GM12878 (cell line): ENCODE results near the gene GP5. TPM values are rescaled to one million over a fixed set of nuclear protein-coding genes. Genes with fewer than 3 reads are reported as not detected.

Source experiments
- ATAC-seq: fragments of 200-7000 bp; cut with Tn5 transposase; 3 replicates; pipeline ENCODE4 v1.9.1; 2020; ENCODE audit warnings: mild to moderate bottlenecking, moderate library complexity
- BruUV-seq: library from RNA; stranded (reverse); fragments of 400-500 nt; replicated peaks from 2 replicates; lab custom pipeline; 2021; lab: Mats Ljungman, UMichigan
- CTCF ChIA-PET: fragments of 300-600 bp; sonication (Branson Sonifier 250); formaldehyde crosslinking; extraction: SDS; loops from one replicate; lab custom pipeline; 2021; ENCODE audit warnings: inconsistent platforms; lab: Yijun Ruan, JAX
- POLR2A ChIA-PET: fragments of 350-600 bp; formaldehyde crosslinking; extraction: SDS; loops from one replicate; lab custom pipeline; 2021; ENCODE audit warnings: inconsistent platforms; lab: Charles Lee
- RAD21 ChIA-PET: fragments of 300-600 bp; sonication (Branson Sonifier 250); formaldehyde crosslinking; loops from one replicate; lab custom pipeline; 2023; ENCODE audit warnings: antibody characterized with exemption; ENCODE audit not compliant: unreplicated experiment; lab: Charles Lee
- SMC1A ChIA-PET: fragments of 300-600 bp; sonication (Branson Sonifier 250); formaldehyde crosslinking; loops from one replicate; lab custom pipeline; 2023; ENCODE audit not compliant: unreplicated experiment, uncharacterized antibody; lab: Charles Lee
- DNase-seq: peaks from one replicate; pipeline ENCODE4 v3.0.0-alpha.2; 2011; ENCODE audit warnings: low read depth, low spot score
- FAIRE-seq: peaks from 3 replicates; lab custom pipeline; 2011; peaks lifted over from hg19 to GRCh38; lab: Jason Lieb, UNC
- H2AFZ ChIP-seq: 2 replicates; pipeline ENCODE4 v1.6.0; 2011; ENCODE audit warnings: low read depth, low read length, control low read depth; ENCODE audit not compliant: control insufficient read depth
- H3K27ac ChIP-seq: 2 replicates; pipeline ENCODE4 v1.5.1; 2011; ENCODE audit warnings: control low read depth; ENCODE audit not compliant: control insufficient read depth, insufficient read depth
- H3K27me3 ChIP-seq, 2 experiments: replicated peaks in 1 of 2; 2 replicates each; pipeline versions ENCODE4 v1.6.0 to v1.6.1; 2011; ENCODE audit warnings: low read length in 1 of 2; ENCODE audit not compliant: control insufficient read depth in 2 of 2, insufficient read depth in 2 of 2
- H3K36me3 ChIP-seq, 2 experiments: 2 replicates each; pipeline ENCODE4 v1.5.1; 2011; ENCODE audit warnings: low read length in 1 of 2; ENCODE audit not compliant: control insufficient read depth in 2 of 2, insufficient read depth in 2 of 2
- H3K4me1 ChIP-seq: 2 replicates; pipeline ENCODE4 v1.6.1; 2011; ENCODE audit warnings: mild to moderate bottlenecking, low read length, moderate library complexity, mixed read lengths; ENCODE audit not compliant: control insufficient read depth, insufficient read depth
- H3K4me2 ChIP-seq: 2 replicates; pipeline ENCODE4 v1.6.0; 2011; ENCODE audit warnings: control low read depth; ENCODE audit not compliant: control insufficient read depth, insufficient read depth
- H3K4me3 ChIP-seq: fragments of 200-600 bp; sonication (generic); 2 replicates; pipeline ENCODE4 v1.5.1; 2016
- H3K79me2 ChIP-seq: 2 replicates; pipeline ENCODE4 v1.6.0; 2011; ENCODE audit warnings: low read length; ENCODE audit not compliant: control insufficient read depth, insufficient read depth
- H3K9ac ChIP-seq: 2 replicates; pipeline ENCODE4 v1.8.0; 2011; ENCODE audit warnings: low read length, control low read depth, mixed read lengths; ENCODE audit not compliant: control insufficient read depth, insufficient read depth
- H3K9me3 ChIP-seq: replicated peaks from 3 replicates; pipeline ENCODE4 v1.5.1; 2011; ENCODE audit warnings: mild to moderate bottlenecking, low read length; ENCODE audit not compliant: control insufficient read depth, insufficient read depth
- H4K20me1 ChIP-seq: 2 replicates; pipeline ENCODE4 v1.6.0; 2011; ENCODE audit not compliant: control insufficient read depth, insufficient read depth
- NRF1 ChIP-seq: conservative IDR thresholded peaks from 2 replicates; pipeline ENCODE4 v1.6.1; 2011; ENCODE audit warnings: mild to moderate bottlenecking, low read depth, low read length, improper control_type of control experiment
- RFX5 ChIP-seq: IDR thresholded peaks from 2 replicates; pipeline ENCODE4 v1.6.1; 2011; ENCODE audit warnings: low read depth, low read length, improper control_type of control experiment
- RUNX3 ChIP-seq: IDR thresholded peaks from 2 replicates; pipeline ENCODE4 v1.6.1; 2012; ENCODE audit warnings: low read length, inconsistent platforms
- WGBS: methylation state at CpG from one replicate; pipeline ENCODE4 v1.1.6; 2016; ENCODE audit warnings: low lambda C conversion rate; ENCODE audit not compliant: insufficient replicate concordance, insufficient coverage; ENCODE audit errors: missing lambda C conversion rate; 5-methylcytosine and 5-hydroxymethylcytosine counted together
- in situ Hi-C: fragments of 300-500 bp; cut with MboI; formaldehyde crosslinking; loops from 9 replicates; pipeline ENCODE4 v1.14.3; 2018; ENCODE audit warnings: mixed read lengths
- intact Hi-C: fragments of 100-400 bp; cut with micrococcal nuclease; formaldehyde crosslinking; loops from one replicate; pipeline ENCODE4 v1.14.2; 2022; ENCODE audit not compliant: unreplicated experiment
- polyA plus RNA-seq, 11 experiments: library from polyadenylated mRNA; depleted of rRNA in 4 of 11; unstranded in 6 of 11; stranded (reverse) in 5 of 11; fragments of >200 nt; fragmentation: Nextera tagmentation in 4 of 11; fragmentation: Illumina TruSeq in 1 of 11; extraction: Ambion mirVana in 4 of 11; extraction: Trizol in 1 of 11; gene quantifications; 1 replicate in 1 of 11; 2 replicates in 10 of 11; pipeline versions ENCODE4 v1.2.1 to v1.2.3, GENCODE V29; 2011 to 2016; ENCODE audit warnings: inconsistent platforms in 2 of 11, missing spikeins in 2 of 11, low read depth in 1 of 11
- total RNA-seq, 4 experiments: library from RNA; depleted of rRNA in 3 of 4; stranded (reverse); fragments of >200 nt in 3 of 4; fragmentation: Illumina TruSeq in 1 of 4; extraction: Trizol in 1 of 4; gene quantifications; 2 replicates each; pipeline versions ENCODE4 v1.2.1 to v1.2.3, GENCODE V29; 2013 to 2021
- TF ChIP-seq, protein P1 (sequence below), 3 experiments: IDR thresholded peaks in 2 of 3; conservative IDR thresholded peaks in 1 of 3; 2 replicates each; pipeline ENCODE4 v1.5.1; 2011; ENCODE audit warnings: low read depth in 3 of 3, low read length in 3 of 3, mild to moderate bottlenecking in 3 of 3, control low read depth in 2 of 3, moderate library complexity in 2 of 3, inconsistent platforms in 1 of 3, mixed read lengths in 1 of 3; ENCODE audit not compliant: control insufficient read depth in 2 of 3, insufficient read depth in 1 of 3; ENCODE audit errors: extremely low read depth in 1 of 3
- TF ChIP-seq, protein P2 (sequence below): fragments of 450-650 bp; IDR thresholded peaks from 2 replicates; pipeline ENCODE4 v1.6.1; 2016; ENCODE audit warnings: mild to moderate bottlenecking

The GP5 gene
- total and polyA plus RNA-seq, 10 of the 15 experiments (the other 5 are each of a cell fraction or from before 2014, with no cell fraction given), result not detected

- TF ChIP-seq, protein P1, sequence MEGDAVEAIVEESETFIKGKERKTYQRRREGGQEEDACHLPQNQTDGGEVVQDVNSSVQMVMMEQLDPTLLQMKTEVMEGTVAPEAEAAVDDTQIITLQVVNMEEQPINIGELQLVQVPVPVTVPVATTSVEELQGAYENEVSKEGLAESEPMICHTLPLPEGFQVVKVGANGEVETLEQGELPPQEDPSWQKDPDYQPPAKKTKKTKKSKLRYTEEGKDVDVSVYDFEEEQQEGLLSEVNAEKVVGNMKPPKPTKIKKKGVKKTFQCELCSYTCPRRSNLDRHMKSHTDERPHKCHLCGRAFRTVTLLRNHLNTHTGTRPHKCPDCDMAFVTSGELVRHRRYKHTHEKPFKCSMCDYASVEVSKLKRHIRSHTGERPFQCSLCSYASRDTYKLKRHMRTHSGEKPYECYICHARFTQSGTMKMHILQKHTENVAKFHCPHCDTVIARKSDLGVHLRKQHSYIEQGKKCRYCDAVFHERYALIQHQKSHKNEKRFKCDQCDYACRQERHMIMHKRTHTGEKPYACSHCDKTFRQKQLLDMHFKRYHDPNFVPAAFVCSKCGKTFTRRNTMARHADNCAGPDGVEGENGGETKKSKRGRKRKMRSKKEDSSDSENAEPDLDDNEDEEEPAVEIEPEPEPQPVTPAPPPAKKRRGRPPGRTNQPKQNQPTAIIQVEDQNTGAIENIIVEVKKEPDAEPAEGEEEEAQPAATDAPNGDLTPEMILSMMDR (IDR thresholded peaks at IDR 0.05 in 2 of 3, conservative IDR thresholded peaks at IDR 0.05 in 1 of 3; ENCODE audit: control insufficient read depth in 2 of 3, extremely low read depth in 1 of 3, insufficient read depth in 1 of 3, low read depth in 3 of 3, low read length in 3 of 3), result no peak
- no peak for TF ChIP-seq RFX5
- TF ChIP-seq NRF1, result no peak
- TF ChIP-seq RUNX3, result no peak
Observed at GRCh38 chr3:194396539-194396858, 2.6 kb downstream of the GP5 start (continued).

- TF ChIP-seq, protein P2, sequence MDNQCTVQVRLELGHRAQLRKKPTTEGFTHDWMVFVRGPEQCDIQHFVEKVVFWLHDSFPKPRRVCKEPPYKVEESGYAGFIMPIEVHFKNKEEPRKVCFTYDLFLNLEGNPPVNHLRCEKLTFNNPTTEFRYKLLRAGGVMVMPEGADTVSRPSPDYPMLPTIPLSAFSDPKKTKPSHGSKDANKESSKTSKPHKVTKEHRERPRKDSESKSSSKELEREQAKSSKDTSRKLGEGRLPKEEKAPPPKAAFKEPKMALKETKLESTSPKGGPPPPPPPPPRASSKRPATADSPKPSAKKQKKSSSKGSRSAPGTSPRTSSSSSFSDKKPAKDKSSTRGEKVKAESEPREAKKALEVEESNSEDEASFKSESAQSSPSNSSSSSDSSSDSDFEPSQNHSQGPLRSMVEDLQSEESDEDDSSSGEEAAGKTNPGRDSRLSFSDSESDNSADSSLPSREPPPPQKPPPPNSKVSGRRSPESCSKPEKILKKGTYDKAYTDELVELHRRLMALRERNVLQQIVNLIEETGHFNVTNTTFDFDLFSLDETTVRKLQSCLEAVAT, result no peak
- TF ChIP-seq, all 136 proteins: peak for 0
- Histone ChIP-seq H3K27ac (no peak overlapping the region), H3K4me3 (no peak overlapping the region), H3K9me3 (no peaks in the 10 kb centered on the region; the same call in 2 of the 3 replicates), H4K20me1 (no peaks in the 10 kb centered on the region), H3K4me2 (no peak overlapping the region), H3K9ac (no peak overlapping the region), H2AFZ (no peak overlapping the region), H3K79me2 (no peaks in the 10 kb centered on the region), H3K27me3 (peaks cover 7 to 10% of the 10 kb centered on the region in 2 experiments; a peak in 3 of 4 replicates), H3K4me1 (peaks cover 7% of the 10 kb centered on the region), H3K36me3 (no peaks in the 10 kb centered on the region)
- DNase-seq (no peak), FAIRE-seq (no peak), ATAC-seq (peak; percentile 47)
- RAD21 ChIA-PET, result interaction anchor here (1.0 kb wide), 2 partner anchors 10 to 11 kb away, joined by 3 read pairs; no protein-coding TSS in a partner anchor
- 42% methylated on average over 26 of the region's 26 CpGs for WGBS
- CTCF ChIA-PET, result interaction anchor here (0.7 to 2.7 kb wide), 4 partner anchors 8 to 51 kb away, joined by 4 to 15 read pairs (median 6); no protein-coding TSS in a partner anchor
- SMC1A ChIA-PET, result interaction anchor here (0.6 to 1.4 kb wide), 2 partner anchors 76 to 224 kb away, joined by 3 to 4 read pairs; no protein-coding TSS in a partner anchor
- no TSS peak for BruUV-seq
- POLR2A ChIA-PET, result no interaction called here
- in situ Hi-C loops (no loop called here), intact Hi-C loops (no loop called here)
Observed at GRCh38 chr3:194395778-194396538, 3.1 kb downstream of the GP5 start.
